ENCODE measurements around the gene SLC4A2.

DNA sequence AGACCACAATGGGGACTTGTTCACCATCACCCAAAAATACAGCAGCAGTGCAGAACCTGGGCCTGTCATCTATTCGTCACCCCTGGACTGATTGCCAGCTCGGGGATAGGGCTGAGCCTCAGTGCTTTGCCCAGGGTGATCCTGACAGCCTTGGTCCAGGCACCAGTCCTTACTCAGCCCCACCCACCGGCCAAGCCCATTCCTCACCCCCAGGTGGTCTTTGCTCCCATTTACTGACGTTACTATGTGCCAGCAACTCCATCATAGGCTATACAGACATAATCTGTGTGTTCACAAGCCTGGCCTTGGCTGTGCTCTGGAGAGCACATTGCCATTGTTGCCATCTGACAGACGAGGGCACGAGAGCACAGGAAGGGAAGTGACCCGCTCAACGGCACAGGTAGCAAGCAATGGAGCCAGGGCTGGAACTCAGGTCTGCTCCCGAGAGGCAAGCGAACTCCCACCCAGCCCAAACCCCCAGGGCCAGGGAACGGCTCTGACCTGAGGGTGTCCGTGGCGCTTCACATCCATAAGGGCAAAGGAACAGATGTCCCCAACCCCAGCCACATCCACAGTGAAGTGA lies 41.9 kb upstream of the SLC4A2 start:
- TF ChIP-seq, protein P1, sequence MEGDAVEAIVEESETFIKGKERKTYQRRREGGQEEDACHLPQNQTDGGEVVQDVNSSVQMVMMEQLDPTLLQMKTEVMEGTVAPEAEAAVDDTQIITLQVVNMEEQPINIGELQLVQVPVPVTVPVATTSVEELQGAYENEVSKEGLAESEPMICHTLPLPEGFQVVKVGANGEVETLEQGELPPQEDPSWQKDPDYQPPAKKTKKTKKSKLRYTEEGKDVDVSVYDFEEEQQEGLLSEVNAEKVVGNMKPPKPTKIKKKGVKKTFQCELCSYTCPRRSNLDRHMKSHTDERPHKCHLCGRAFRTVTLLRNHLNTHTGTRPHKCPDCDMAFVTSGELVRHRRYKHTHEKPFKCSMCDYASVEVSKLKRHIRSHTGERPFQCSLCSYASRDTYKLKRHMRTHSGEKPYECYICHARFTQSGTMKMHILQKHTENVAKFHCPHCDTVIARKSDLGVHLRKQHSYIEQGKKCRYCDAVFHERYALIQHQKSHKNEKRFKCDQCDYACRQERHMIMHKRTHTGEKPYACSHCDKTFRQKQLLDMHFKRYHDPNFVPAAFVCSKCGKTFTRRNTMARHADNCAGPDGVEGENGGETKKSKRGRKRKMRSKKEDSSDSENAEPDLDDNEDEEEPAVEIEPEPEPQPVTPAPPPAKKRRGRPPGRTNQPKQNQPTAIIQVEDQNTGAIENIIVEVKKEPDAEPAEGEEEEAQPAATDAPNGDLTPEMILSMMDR (IDR thresholded peaks at IDR 0.05): no peak
- TF ChIP-seq POLR2A (IDR thresholded peaks at IDR 0.05): no peak
